GM23338 (cell line): ENCODE data around the gene GBF1. TPM values are rescaled to one million over a fixed set of nuclear protein-coding genes. Genes with fewer than 3 reads are reported as not detected.

ENCODE experiments used
- ATAC-seq: fragments of 200-7000 bp; cut with Tn5 transposase; 3 replicates; pipeline ENCODE4 v1.9.1; 2020
- DNase-seq: peaks from one replicate; pipeline ENCODE4 v3.0.0-alpha.2; 2015; ENCODE audit warnings: low spot score
- H2AFZ ChIP-seq: fragments of 200-600 bp; sonication (generic); 2 replicates; pipeline ENCODE4 v1.8.0; 2016; ENCODE audit warnings: antibody characterized with exemption, mild to moderate bottlenecking, moderate library complexity
- H3F3A ChIP-seq: fragments of 200-600 bp; sonication (generic); replicated peaks from 2 replicates; pipeline ENCODE4 v1.8.0; 2017; ENCODE audit warnings: antibody characterized with exemption, mixed run types, low read depth
- H3K27ac ChIP-seq: fragments of 200-600 bp; sonication (generic); 2 replicates; pipeline ENCODE4 v1.6.1; 2016; ENCODE audit warnings: low read depth
- H3K27me3 ChIP-seq: fragments of 200-600 bp; sonication (generic); 2 replicates; pipeline ENCODE4 v1.8.0; 2016; ENCODE audit warnings: mild to moderate bottlenecking, mixed run types, moderate library complexity; ENCODE audit not compliant: insufficient read depth
- H3K36me3 ChIP-seq: fragments of 200-600 bp; sonication (generic); 2 replicates; pipeline ENCODE4 v1.8.0; 2016; ENCODE audit warnings: mild to moderate bottlenecking; ENCODE audit not compliant: insufficient read depth
- H3K4me1 ChIP-seq: fragments of 200-600 bp; sonication (generic); 2 replicates; pipeline ENCODE4 v1.8.0; 2016; ENCODE audit warnings: mild to moderate bottlenecking, moderate library complexity; ENCODE audit not compliant: insufficient read depth
- H3K4me2 ChIP-seq: fragments of 200-600 bp; sonication (generic); 2 replicates; pipeline ENCODE4 v1.7.1; 2017; ENCODE audit warnings: mixed run types
- H3K4me3 ChIP-seq: fragments of 200-600 bp; sonication (generic); 2 replicates; pipeline ENCODE4 v1.6.1; 2016; ENCODE audit warnings: mixed run types
- H3K79me2 ChIP-seq: fragments of 200-600 bp; sonication (generic); replicated peaks from 2 replicates; pipeline ENCODE4 v1.8.0; 2017; ENCODE audit warnings: mild to moderate bottlenecking; ENCODE audit not compliant: insufficient read depth
- H3K9me2 ChIP-seq: fragments of 200-600 bp; sonication (generic); 2 replicates; pipeline ENCODE4 v1.8.0; 2017; ENCODE audit not compliant: insufficient read depth
- H4K20me1 ChIP-seq: fragments of 200-600 bp; sonication (generic); replicated peaks from 2 replicates; pipeline ENCODE4 v1.8.0; 2017; ENCODE audit warnings: mild to moderate bottlenecking; ENCODE audit not compliant: insufficient read depth
- H3K27ac Mint-ChIP-seq: 2 replicates; pipeline ENCODE4 v1.8.0; 2020; ENCODE audit warnings: inconsistent platforms, mild to moderate bottlenecking, moderate library complexity, mixed read lengths
- H3K27me3 Mint-ChIP-seq: 3 replicates; pipeline ENCODE4 v1.8.0; 2022; ENCODE audit warnings: low read depth, mild to moderate bottlenecking, moderate library complexity, mixed read lengths, inconsistent platforms; ENCODE audit not compliant: insufficient read depth, poor library complexity
- H3K36me3 Mint-ChIP-seq: 3 replicates; pipeline ENCODE4 v1.8.0; 2021; ENCODE audit warnings: low read depth, mild to moderate bottlenecking, inconsistent platforms, moderate library complexity, mixed read lengths
- H3K4me1 Mint-ChIP-seq: 3 replicates; pipeline ENCODE4 v1.8.0; 2020; ENCODE audit warnings: mild to moderate bottlenecking, inconsistent platforms, mixed read lengths
- H3K4me3 Mint-ChIP-seq: 3 replicates; pipeline ENCODE4 v1.8.0; 2021; ENCODE audit warnings: moderate library complexity, mild to moderate bottlenecking, inconsistent platforms, mixed read lengths
- H3K9me3 Mint-ChIP-seq: 3 replicates; pipeline ENCODE4 v1.8.0; 2020; ENCODE audit warnings: moderate library complexity, mild to moderate bottlenecking, inconsistent platforms, mixed read lengths
- EZH2 ChIP-seq: fragments of 200-600 bp; sonication (generic); IDR thresholded peaks from one replicate; pipeline ENCODE4 v1.8.0; 2017; ENCODE audit warnings: antibody characterized with exemption, mild to moderate bottlenecking, low read depth; ENCODE audit not compliant: unreplicated experiment
- EZH2phosphoT487 ChIP-seq: fragments of 200-600 bp; sonication (generic); IDR thresholded peaks from one replicate; pipeline ENCODE4 v1.8.1; 2018; ENCODE audit warnings: antibody characterized with exemption; ENCODE audit not compliant: unreplicated experiment
- ZNF114 ChIP-seq: fragments of 250-450 bp; sonication (Bioruptor Pico); IDR thresholded peaks from 2 replicates; pipeline ENCODE4 v1.5.0; 2020; ENCODE audit warnings: mild to moderate bottlenecking, moderate library complexity
- ZNF331 ChIP-seq: fragments of 250-450 bp; sonication (Bioruptor Pico); IDR thresholded peaks from 2 replicates; pipeline ENCODE4 v1.5.0; 2020; ENCODE audit warnings: low read depth, mild to moderate bottlenecking, moderate library complexity
- ZNF462 ChIP-seq: fragments of 250-450 bp; sonication (Bioruptor Pico); IDR thresholded peaks from 2 replicates; pipeline ENCODE4 v1.5.0; 2020; ENCODE audit warnings: mild to moderate bottlenecking, moderate library complexity
- polyA plus RNA-seq: library from polyadenylated mRNA; unstranded; fragments of >200 nt; fragmentation: Nextera tagmentation; extraction: Ambion mirVana; gene quantifications from 2 replicates; pipeline ENCODE4 v1.2.1, GENCODE V29; 2016
- total RNA-seq: library from RNA; depleted of rRNA; stranded (reverse); fragments of >200 nt; shearing (Covaris generic); gene quantifications from 2 replicates; pipeline ENCODE4 v1.2.3, GENCODE V29; 2014
- TF ChIP-seq, protein P1 (sequence below): IDR thresholded peaks from 2 replicates; pipeline ENCODE4 v1.6.1; 2016; ENCODE audit warnings: antibody characterized with exemption

GBF1 gene
- total and polyA plus RNA-seq, 2 experiments from 2014 or later = 6.5 to 27.2 TPM

DNA sequence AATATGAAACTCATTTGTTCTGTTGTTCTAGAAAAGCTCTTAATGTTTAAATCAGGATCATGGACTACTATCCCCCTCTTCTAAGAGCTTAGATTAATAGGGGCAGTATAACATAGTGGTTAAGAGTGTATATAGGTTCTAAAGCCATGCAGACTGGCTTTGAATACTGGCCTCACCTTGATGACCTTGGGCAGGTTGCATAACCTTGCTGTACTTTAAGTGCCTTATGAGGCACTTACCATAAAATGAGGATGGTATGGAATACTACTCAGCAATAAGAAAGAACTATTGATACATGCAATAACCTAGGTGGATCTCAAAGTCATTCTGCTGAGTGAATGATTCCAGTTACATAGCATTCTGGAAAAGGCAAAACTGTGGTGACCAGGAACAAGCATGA lies 53.6 kb downstream of the GBF1 start (continued):
- no peak for TF ChIP-seq ZNF462 (CRISPR knock-in tag)
- no peak for TF ChIP-seq ZNF114
- TF ChIP-seq EZH2phosphoT487 = no peak
- TF ChIP-seq EZH2 = no peak
- TF ChIP-seq ZNF331 (CRISPR knock-in tag) = no peak

- Histone ChIP-seq H3K4me1 (no peaks in the 10 kb centered on the region), H3K9me2 (0 out of 2 replicates have a peak, but pooled peaks cover 5% of the 10 kb centered on the region), H3K4me3 (no peak overlapping the region), H4K20me1 (peaks cover 25% of the 10 kb centered on the region), H3K4me2 (no peak overlapping the region), H2AFZ (no peak overlapping the region), H3F3A (no peaks in the 10 kb centered on the region), H3K79me2 (no peaks in the 10 kb centered on the region; the same call in 1 of the 2 replicates), H3K27ac (no peak overlapping the region), H3K36me3 (no peaks in the 10 kb centered on the region), H3K27me3 (no peaks in the 10 kb centered on the region)
- Mint-ChIP-seq H3K36me3 (peaks cover 12% of the 10 kb centered on the region), H3K9me3 (peaks cover 15% of the 10 kb centered on the region; the same call in 2 of the 3 replicates), H3K4me3 (no peak overlapping the region), H3K27me3 (no peaks in the 10 kb centered on the region), H3K4me1 (no peaks in the 10 kb centered on the region), H3K27ac (no peak overlapping the region)
- no peak for DNase-seq
- TF ChIP-seq, protein P1, sequence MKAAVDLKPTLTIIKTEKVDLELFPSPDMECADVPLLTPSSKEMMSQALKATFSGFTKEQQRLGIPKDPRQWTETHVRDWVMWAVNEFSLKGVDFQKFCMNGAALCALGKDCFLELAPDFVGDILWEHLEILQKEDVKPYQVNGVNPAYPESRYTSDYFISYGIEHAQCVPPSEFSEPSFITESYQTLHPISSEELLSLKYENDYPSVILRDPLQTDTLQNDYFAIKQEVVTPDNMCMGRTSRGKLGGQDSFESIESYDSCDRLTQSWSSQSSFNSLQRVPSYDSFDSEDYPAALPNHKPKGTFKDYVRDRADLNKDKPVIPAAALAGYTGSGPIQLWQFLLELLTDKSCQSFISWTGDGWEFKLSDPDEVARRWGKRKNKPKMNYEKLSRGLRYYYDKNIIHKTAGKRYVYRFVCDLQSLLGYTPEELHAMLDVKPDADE = no peak
- ATAC-seq = no peak
These were observed 54.5 kb downstream of the GBF1 start for GRCh38 chr10:102299873-102300272.
